ENCODE measurements around the gene NAA40. TPM values are rescaled to one million over a fixed set of nuclear protein-coding genes. Genes with fewer than 3 reads are reported as not detected.

The NAA40 gene
- 10.9 and 13.8 TPM in 2 replicates for total RNA-seq

DNA sequence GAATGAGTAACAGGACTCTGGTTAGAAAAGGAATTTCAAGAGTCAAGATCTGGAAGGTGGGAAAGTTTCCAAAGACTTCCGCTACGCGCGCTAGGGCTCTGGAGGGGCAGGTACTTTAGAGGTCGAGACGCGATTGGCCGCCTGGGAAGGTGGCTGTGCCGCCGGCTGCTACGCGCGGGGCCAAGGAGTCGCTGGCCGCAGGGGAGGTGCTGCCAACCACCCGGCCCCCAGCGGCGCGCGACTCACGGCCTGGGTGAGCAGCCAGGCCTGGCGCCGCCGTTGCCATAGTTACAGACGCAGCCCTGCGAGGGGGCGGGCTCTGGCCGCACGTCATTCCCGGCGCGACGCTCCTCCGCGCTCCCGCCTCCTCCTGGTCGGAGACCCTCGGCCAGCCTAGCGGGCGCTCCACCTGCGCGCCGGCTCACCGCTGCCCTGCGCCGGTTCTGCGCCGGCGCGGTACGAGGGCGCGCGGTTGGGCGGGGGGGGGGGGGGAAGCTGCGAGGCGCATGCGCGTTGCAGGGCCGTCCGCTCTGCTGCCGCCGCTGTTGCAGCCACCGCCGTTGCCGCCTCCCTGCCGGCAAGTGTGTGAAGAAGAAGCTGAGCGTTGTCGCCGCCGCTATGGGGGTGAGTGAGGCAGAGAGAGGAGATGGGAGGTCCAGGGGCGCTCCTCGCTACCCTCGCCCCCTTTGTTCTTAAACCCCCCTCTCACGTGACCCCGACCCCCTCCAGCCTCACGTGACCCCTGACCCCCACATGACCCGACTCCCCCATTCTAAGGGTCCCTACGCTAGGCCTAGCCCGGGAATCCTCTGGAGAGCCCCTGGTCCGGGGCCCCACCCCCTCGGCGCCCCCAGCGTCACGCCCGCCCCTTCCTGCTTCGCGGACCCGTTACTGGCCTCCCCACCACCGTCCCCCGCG is at the start of gene NAA40:
TSS of gene NAA40 (plus strand) at position 524 of the 918 bp plus-strand sequence. CDS start at position 619, 95 bp downstream.

DNA sequence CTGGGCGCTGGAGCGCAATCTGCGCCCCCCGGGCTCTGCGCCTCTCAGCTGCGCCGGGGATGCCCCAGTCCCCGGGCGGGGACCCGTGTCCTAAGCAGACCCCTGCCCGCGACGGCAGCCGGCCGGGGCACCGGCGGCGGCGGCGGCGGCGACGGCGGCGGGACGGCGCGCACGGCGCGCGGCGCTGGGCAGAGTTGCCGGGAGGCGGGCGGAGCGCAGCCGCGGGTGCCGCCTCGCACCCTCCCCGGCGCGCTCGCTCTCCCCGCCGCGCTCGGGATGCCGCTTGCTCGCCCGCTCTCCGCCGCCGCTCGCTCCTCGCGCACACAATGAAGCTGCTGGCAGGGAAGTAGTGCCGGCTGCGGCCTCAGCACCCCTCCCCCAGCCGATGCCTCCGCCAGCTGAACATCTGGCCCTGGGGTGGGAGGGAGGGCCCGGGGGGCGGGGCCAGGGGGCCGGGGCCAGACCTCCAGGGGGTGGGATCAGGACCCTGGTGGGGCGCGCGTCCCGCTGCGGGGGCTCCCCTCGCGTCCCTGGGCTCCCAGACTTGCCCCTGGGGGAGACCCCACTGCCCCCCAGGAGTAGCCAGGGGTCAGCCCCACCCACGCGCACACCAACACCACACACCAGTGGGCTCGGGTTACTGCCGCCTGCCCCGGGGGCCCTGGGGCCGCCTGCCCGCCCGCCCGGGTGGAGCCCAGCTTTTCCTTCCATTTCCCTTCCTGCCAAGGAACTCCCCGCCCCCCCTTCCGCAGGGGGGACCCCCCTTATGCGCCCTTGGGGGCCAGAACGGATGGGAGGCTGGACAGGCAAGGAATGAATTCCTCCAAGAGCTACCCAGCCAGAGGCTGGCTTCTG is 21.7 kb upstream of the NAA40 start, which contains the start of gene RCOR2:
TSS of gene RCOR2 (minus strand) at position 328 of the 855 bp plus-strand sequence. CDS start 708 bp downstream, outside the sequence.

DNA sequence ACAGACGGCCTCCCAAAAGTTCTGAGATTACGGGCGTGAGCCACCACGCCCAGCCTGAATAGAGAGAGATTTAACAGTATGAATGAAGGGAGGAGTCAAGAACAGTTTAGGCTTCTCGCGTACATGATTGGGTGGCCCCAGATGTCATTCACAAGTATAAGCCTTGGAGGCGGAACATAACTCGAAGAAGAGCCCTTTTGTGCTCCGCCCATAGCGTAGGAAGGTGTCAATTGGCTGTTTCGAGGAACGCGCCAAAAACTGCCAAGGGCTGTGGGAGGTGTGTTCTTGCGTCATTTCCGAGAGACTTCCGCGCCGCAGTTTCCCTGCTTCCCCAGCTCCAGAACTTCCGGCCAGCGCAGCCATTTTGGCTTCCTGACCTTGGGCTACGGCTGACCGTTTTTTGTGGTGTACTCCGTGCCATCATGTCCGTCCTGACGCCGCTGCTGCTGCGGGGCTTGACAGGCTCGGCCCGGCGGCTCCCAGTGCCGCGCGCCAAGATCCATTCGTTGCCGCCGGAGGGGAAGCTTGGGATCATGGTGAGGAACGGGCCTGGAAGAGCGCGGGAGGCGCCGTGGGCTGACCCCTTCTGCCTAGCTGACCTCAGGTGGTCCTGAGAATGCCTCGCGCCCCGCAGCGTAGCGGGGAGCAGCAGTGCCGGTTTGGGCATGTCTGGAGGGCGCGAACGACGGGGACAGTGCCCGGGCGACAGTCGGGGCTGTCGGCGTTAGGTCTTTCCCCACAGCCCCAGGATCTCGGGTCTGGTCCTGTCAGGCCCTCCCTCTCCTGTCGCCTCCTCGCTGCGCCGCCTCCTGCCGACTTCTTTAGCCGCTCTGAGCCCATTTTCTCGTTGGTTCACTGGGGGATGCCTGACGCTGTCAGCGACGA is 35.7 kb downstream of the NAA40 start, which contains the start of gene COX8A:
TSS of gene COX8A (plus strand) at position 362 of the 885 bp plus-strand sequence. CDS start at position 423, 61 bp downstream.

DNA sequence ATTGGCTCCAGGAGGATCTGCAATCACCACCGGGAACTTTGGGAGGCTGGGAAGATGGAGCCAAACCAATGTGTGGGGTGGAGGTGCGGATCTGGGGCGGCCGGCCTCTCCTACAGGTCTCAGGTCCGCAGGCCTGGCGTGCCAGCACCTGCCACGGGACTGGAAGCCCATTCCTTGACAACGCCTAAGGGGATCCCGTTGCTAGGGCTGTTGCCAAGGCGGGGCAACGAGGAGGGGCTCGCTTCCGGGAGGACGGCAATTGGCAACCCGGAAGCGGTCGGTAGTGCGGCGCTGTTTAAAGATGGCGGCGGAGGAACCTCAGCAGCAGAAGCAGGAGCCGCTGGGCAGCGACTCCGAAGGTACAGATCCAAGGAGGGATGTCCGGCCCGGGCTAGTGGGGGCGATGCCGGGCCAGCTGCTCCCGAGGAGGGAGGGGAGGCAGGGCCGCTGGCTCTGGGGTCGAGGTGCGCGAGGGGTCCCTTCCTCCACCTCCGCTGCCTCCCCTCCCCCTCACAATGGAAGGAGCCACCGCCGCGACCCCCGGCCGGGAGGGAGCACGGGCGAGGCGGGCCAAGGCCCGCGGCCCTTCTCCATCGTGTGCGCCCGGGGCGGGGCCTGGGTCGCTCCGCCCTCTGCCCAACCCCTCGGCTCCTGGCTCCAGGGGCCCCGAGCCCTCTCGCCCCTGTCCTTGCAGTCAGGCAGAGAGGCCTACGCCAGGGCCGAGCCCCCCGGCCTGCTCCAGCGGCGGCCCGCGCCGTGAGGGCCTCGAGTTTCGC is 47.5 kb downstream of the NAA40 start, which contains the start of gene OTUB1:
TSS of gene OTUB1 (plus strand) at position 283 of the 776 bp plus-strand sequence. CDS start at position 302, 19 bp downstream.

Other genes with a start within 250 kb of the NAA40 start
- gene ZFTA, start 170.2 kb upstream of the NAA40 start, total RNA-seq = 17.7 and 19.2 TPM in 2 replicates
- gene SPINDOC, start 125.5 kb upstream of the NAA40 start, total RNA-seq = 10.7 and 15.6 TPM in 2 replicates
- gene MARK2, start 99.9 kb upstream of the NAA40 start, total RNA-seq = 10.3 and 12.0 TPM in 2 replicates
- gene RCOR2, start 21.8 kb upstream of the NAA40 start, total RNA-seq = 2.3 and 5.8 TPM in 2 replicates
- 333 and 338 TPM in 2 replicates for gene COX8A, start 35.6 kb downstream of the NAA40 start, total RNA-seq
- gene OTUB1, start 47.4 kb downstream of the NAA40 start, total RNA-seq = 43.1 and 44.3 TPM in 2 replicates
- 0.03 and 0.07 TPM in 2 replicates for gene FLRT1, start 96.9 kb downstream of the NAA40 start, total RNA-seq
- gene MACROD1, start 227.1 kb downstream of the NAA40 start, total RNA-seq = 12.6 and 19.2 TPM in 2 replicates
- 111 and 134 TPM in 2 replicates for gene STIP1, start 247.2 kb downstream of the NAA40 start, total RNA-seq